ENCODE measurements around the gene HPN. TPM values are rescaled to one million over a fixed set of nuclear protein-coding genes. Genes with fewer than 3 reads are reported as not detected.

The HPN gene
- total and polyA plus RNA-seq, 10 of the 15 experiments (the other 5 are each of a cell fraction or from before 2014, with no cell fraction given), result 0.21 to 0.35 TPM; not detected in 8

GRCh38 chr19:35090160-35090505 is 48.6 kb downstream of the HPN start (continued):
- TF ChIP-seq NKRF (conservative IDR thresholded peaks at IDR 0.05), result no peak
- TF ChIP-seq LARP7 (IDR thresholded peaks at IDR 0.05), result no peak
- TF ChIP-seq TARDBP (IDR thresholded peaks at IDR 0.05; ENCODE audit: borderline replicate concordance), result no peak
- TF ChIP-seq ASH2L (IDR thresholded peaks at IDR 0.05; ENCODE audit: borderline replicate concordance, low read depth), result no peak
- no peak for TF ChIP-seq CBX5 (IDR thresholded peaks at IDR 0.05; ENCODE audit: low read depth)
- TF ChIP-seq POLR2AphosphoS5 (IDR thresholded peaks at IDR 0.05; ENCODE audit: low read length), result no peak
- TF ChIP-seq BRCA1 (IDR thresholded peaks at IDR 0.05; ENCODE audit: low read depth, low read length), result no peak
- no peak for TF ChIP-seq SMC3 (IDR thresholded peaks at IDR 0.05; ENCODE audit: borderline replicate concordance, low read length)

GRCh38 chr19:35090506-35091214 is 49.1 kb downstream of the HPN start:
- H3K27ac ChIP-seq (ENCODE audit: control insufficient read depth, insufficient read depth), result no peak overlapping the region
- peak; percentile 56 for TF ChIP-seq SMC3 (IDR thresholded peaks at IDR 0.05; ENCODE audit: borderline replicate concordance, low read length)
- TF ChIP-seq SREBF1 (IDR thresholded peaks at IDR 0.05; ENCODE audit: low read length), result no peak
- no peak for TF ChIP-seq SREBF2 (IDR thresholded peaks at IDR 0.05; ENCODE audit: low read length)
- TF ChIP-seq CTCF (IDR thresholded peaks at IDR 0.05 in 2 of 3, conservative IDR thresholded peaks at IDR 0.05 in 1 of 3; ENCODE audit: control insufficient read depth in 2 of 3, extremely low read depth in 1 of 3, insufficient read depth in 1 of 3, low read depth in 3 of 3, low read length in 3 of 3), result peak; percentile 55 to 59 (median 56)
- no peak for TF ChIP-seq ATF7 (IDR thresholded peaks at IDR 0.05; ENCODE audit: low read depth)
- peak; percentile 62 for TF ChIP-seq RAD21 (IDR thresholded peaks at IDR 0.05; ENCODE audit: insufficient read depth, low read depth, low read length)
- TF ChIP-seq HSF1 (IDR thresholded peaks at IDR 0.05; ENCODE audit: low read depth, low read length), result no peak
- no peak for TF ChIP-seq ATF2 (IDR thresholded peaks at IDR 0.05; ENCODE audit: low read length)
- TF ChIP-seq CREM (IDR thresholded peaks at IDR 0.05; ENCODE audit: low read depth), result no peak

More at GRCh38 chr19:35090506-35091214, 49.1 kb downstream of the HPN start:
- H3K4me3 ChIP-seq, result no peak overlapping the region
- no peaks in the 10 kb centered on the region for H3K36me3 ChIP-seq (ENCODE audit: control insufficient read depth in 2 of 2, insufficient read depth in 2 of 2, low read length in 1 of 2)
- DNase-seq (ENCODE audit: low read depth, low spot score) (no peak), ATAC-seq (peak; percentile 90), FAIRE-seq (peak; percentile 71)
- intact Hi-C loops (cut with micrococcal nuclease; ENCODE audit: unreplicated experiment) (loop anchor here (1.0 to 2.0 kb wide), 2 partner anchors 23 to 118 kb away; no protein-coding TSS in a partner anchor), in situ Hi-C loops (cut with MboI) (no loop called here)
- no peaks in the 10 kb centered on the region for H3K79me2 ChIP-seq (ENCODE audit: control insufficient read depth, insufficient read depth, low read length)
- no peak overlapping the region for H3K9ac ChIP-seq (ENCODE audit: control insufficient read depth, insufficient read depth, low read length)
- WGBS (ENCODE audit: insufficient coverage, insufficient replicate concordance, low lambda C conversion rate, missing lambda C conversion rate), result 29% methylated on average over 36 of the region's 36 CpGs
- SMC1A ChIA-PET (ENCODE audit: uncharacterized antibody, unreplicated experiment), result interaction anchor here (0.9 to 3.4 kb wide), 2 partner anchors 24 to 32 kb away, joined by 3 to 13 read pairs; no protein-coding TSS in a partner anchor
- H3K4me1 ChIP-seq (ENCODE audit: control insufficient read depth, insufficient read depth, low read length), result peaks cover 12% of the 10 kb centered on the region
- H3K27me3 ChIP-seq (replicated peaks in 1 of 2; ENCODE audit: control insufficient read depth in 2 of 2, insufficient read depth in 2 of 2, low read length in 1 of 2), result no peaks in the 10 kb centered on the region; a peak in 1 of 4 replicates
- H3K4me2 ChIP-seq (ENCODE audit: control insufficient read depth, insufficient read depth), result no peak overlapping the region; the same call in 1 of the 2 replicates
- H3K9me3 ChIP-seq (replicated peaks; ENCODE audit: control insufficient read depth, insufficient read depth, low read length), result no peaks in the 10 kb centered on the region
- POLR2A ChIA-PET, result no interaction called here
- RAD21 ChIA-PET (ENCODE audit: unreplicated experiment), result interaction anchor here (1.3 kb wide), 1 partner anchor 24 kb away, joined by 8 read pairs; no protein-coding TSS in a partner anchor
- CTCF ChIA-PET, result interaction anchor here (1.0 to 4.8 kb wide), 4 partner anchors 21 to 89 kb away, joined by 3 to 46 read pairs (median 5); no protein-coding TSS in a partner anchor
- no peak overlapping the region for H2AFZ ChIP-seq (ENCODE audit: control insufficient read depth, low read depth, low read length)
- no peaks in the 10 kb centered on the region for H4K20me1 ChIP-seq (ENCODE audit: control insufficient read depth, insufficient read depth)
- no TSS peak for BruUV-seq (replicated peaks)
